Activated CD4-positive, alpha-beta T cell treated with anti-CD3 and anti-CD28 coated beads, Interleukin-2, amount 10 ng/mL, durations not matched to agents 24 days and 14 days (primary cell): Measurements from ENCODE around the gene DYNC2I2. TPM values are rescaled to one million over a fixed set of nuclear protein-coding genes. Genes with fewer than 3 reads are reported as not detected.
"Not testable (repeated sequence)": the region's sequence is repeated elsewhere in the genome, so short reads cannot be mapped to it uniquely, and the experiment has no call there.

Source experiments
- DNase-seq: peaks from one replicate; pipeline ENCODE4 v3.0.0; 2022
- H3K27ac Mint-ChIP-seq: one replicate; pipeline ENCODE4 v1.8.0; 2022; ENCODE audit warnings: mild to moderate bottlenecking, mixed read lengths
- H3K27me3 Mint-ChIP-seq: one replicate; pipeline ENCODE4 v1.8.0; 2022; ENCODE audit warnings: mixed read lengths
- H3K36me3 Mint-ChIP-seq: one replicate; pipeline ENCODE4 v1.8.0; 2022; ENCODE audit warnings: low read depth, mild to moderate bottlenecking, mixed read lengths
- H3K4me1 Mint-ChIP-seq: one replicate; pipeline ENCODE4 v1.8.0; 2021; ENCODE audit warnings: mixed read lengths
- H3K4me3 Mint-ChIP-seq: one replicate; pipeline ENCODE4 v1.8.0; 2022; ENCODE audit warnings: mild to moderate bottlenecking, moderate library complexity, mixed read lengths
- H3K9me3 Mint-ChIP-seq: one replicate; pipeline ENCODE4 v1.8.0; 2021; ENCODE audit warnings: mixed read lengths
- intact Hi-C: fragments of 100-400 bp; cut with micrococcal nuclease; formaldehyde crosslinking; loops from one replicate; pipeline ENCODE4 v1.15.1; 2023
- total RNA-seq: library from RNA; stranded (reverse); gene quantifications from 2 replicates; pipeline ENCODE4 v1.2.3, GENCODE V29; 2022

DYNC2I2 gene
- total RNA-seq, 1 donor from 2014 or later = 47.4 TPM

DNA sequence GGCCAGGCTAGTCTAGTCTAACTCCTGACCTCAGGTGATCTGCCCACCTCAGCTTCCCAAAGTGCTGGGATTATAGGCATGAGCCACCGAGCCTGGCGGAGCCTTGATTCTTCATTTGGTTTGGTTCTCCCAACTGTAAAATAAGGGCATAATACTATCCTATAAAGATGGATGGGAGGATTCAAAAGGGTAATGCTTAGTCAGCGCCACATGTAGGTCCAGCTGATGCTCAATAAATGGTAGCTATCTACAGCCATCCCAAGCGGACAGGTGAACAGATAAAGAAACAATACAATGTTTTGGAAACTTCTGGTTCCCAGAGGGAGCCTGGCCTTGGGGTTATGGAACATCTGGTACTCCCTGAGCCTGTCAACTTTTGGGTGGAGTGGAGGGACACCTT is 18.7 kb upstream of the DYNC2I2 start:
- Mint-ChIP-seq H3K27me3 (no peaks in the 10 kb centered on the region), H3K36me3 (no peaks in the 10 kb centered on the region), H3K9me3 (no peaks in the 10 kb centered on the region), H3K4me3 (no peak overlapping the region), H3K4me1 (no peaks in the 10 kb centered on the region), H3K27ac (no peak overlapping the region)
- no peak for DNase-seq
- intact Hi-C loops = no loop called here

DNA sequence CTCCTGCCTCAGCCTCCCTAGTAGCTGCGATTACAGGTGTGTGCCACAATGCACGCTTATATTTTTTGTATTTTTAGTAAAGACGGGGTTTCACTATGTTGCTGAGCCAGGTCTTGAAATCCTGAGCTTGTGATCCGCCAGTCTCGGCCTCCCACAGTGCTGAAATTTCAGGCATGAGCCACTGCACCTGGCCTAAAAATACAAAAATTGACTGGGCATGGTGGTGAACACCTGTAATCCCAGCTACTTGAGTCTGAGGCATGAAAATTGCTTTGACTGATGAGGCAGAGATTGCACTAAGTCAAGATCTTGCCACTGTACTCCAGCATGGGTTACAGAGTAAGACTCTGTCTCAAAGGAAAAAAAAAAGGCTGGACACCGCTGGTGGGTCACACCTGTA is 13.1 kb upstream of the DYNC2I2 start:
- Mint-ChIP-seq H3K27ac (no peak overlapping the region), H3K9me3 (no peaks in the 10 kb centered on the region), H3K4me3 (no peak overlapping the region), H3K36me3 (no peaks in the 10 kb centered on the region), H3K4me1 (no peaks in the 10 kb centered on the region), H3K27me3 (no peaks in the 10 kb centered on the region)
- DNase-seq = no peak
- intact Hi-C loops = no loop called here

DNA sequence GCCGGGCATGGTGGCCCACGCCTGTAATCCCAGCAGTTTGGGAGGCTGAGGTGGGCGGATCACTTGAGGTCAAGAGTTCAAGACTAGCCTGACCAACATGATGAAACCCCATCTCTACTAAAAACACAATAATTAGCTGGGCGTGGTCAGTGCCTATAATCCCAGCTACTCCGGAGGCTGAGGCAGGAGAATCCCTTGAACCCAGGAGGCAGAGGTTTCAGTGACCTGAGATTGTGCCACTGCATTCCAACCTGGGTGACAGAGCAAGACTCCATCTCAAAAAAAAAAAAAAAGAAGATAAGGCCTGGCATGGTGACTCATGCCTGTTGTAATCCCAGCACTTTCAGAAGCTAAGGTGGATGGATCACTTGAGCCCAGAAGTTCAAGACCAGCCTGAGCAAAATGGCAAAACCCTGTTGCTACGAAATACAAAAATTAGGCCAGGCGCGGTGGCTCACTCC is 9.9 kb upstream of the DYNC2I2 start:
- H3K4me1 Mint-ChIP-seq, H3K27me3 Mint-ChIP-seq, intact Hi-C loops, DNase-seq, H3K36me3 Mint-ChIP-seq, H3K9me3 Mint-ChIP-seq, H3K4me3 Mint-ChIP-seq, H3K27ac Mint-ChIP-seq: not testable (repeated sequence)

- Mint-ChIP-seq H3K36me3 (no peaks in the 10 kb centered on the region), H3K27ac (peak overlapping the region; percentile 100), H3K4me1 (peaks cover 10% of the 10 kb centered on the region), H3K4me3 (no peak overlapping the region), H3K9me3 (no peaks in the 10 kb centered on the region), H3K27me3 (no peaks in the 10 kb centered on the region)
- no peak for DNase-seq
- intact Hi-C loops = loop anchor here (2.0 to 5.0 kb wide), 4 partner anchors 45 to 225 kb away; partner anchors contain the start of genes ENDOG, LRRC8A, PKN3 and ZDHHC12
These were observed 1.1 kb upstream of the DYNC2I2 start for GRCh38 chr9:128657796-128658195.

DNA sequence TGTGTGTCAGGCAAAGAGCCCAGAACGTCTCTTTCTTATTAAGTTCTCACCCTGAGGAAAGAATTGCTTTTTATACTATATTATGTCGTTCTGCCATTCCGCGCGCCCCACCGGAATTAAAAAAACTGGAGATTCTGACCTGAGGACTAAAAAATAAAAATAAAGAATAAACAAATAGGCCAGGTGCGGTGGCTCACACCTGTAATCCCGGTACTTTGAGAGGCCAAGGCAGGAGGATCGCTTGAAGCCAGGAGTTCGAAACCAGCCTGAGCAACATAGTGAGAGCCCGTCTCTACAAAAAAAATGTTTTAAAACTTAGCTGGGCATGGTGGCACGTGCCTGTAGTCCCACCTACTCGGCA is 677 bp upstream of the DYNC2I2 start:
- H3K4me1 Mint-ChIP-seq = peaks cover 10% of the 10 kb centered on the region
- H3K27ac Mint-ChIP-seq = peak overlapping the region; percentile 100
- H3K9me3 Mint-ChIP-seq = no peaks in the 10 kb centered on the region
- intact Hi-C loops = loop anchor here (2.0 to 5.0 kb wide), 4 partner anchors 45 to 225 kb away; partner anchors contain the start of genes ENDOG, LRRC8A, PKN3 and ZDHHC12
- no peaks in the 10 kb centered on the region for H3K36me3 Mint-ChIP-seq
- DNase-seq = no peak
- H3K27me3 Mint-ChIP-seq = no peaks in the 10 kb centered on the region
- H3K4me3 Mint-ChIP-seq = peak overlapping the region; percentile 90

- no peaks in the 10 kb centered on the region for H3K27me3 Mint-ChIP-seq
- peaks cover 10% of the 10 kb centered on the region for H3K4me1 Mint-ChIP-seq
- H3K9me3 Mint-ChIP-seq = no peaks in the 10 kb centered on the region
- peak overlapping the region; percentile 15 for H3K4me3 Mint-ChIP-seq
- peak overlapping the region; percentile 23 for H3K27ac Mint-ChIP-seq
- no peaks in the 10 kb centered on the region for H3K36me3 Mint-ChIP-seq
- intact Hi-C loops = no loop called here
- DNase-seq = no peak
These were observed 2.2 kb downstream of the DYNC2I2 start for GRCh38 chr9:128654481-128654880.

- intact Hi-C loops = no loop called here
- no peak for DNase-seq
- Mint-ChIP-seq H3K4me1 (peaks cover 10% of the 10 kb centered on the region), H3K9me3 (no peaks in the 10 kb centered on the region), H3K4me3 (no peak overlapping the region), H3K27ac (no peak overlapping the region), H3K27me3 (no peaks in the 10 kb centered on the region), H3K36me3 (no peaks in the 10 kb centered on the region)
These were observed 2.7 kb downstream of the DYNC2I2 start for GRCh38 chr9:128653908-128654307.

DNA sequence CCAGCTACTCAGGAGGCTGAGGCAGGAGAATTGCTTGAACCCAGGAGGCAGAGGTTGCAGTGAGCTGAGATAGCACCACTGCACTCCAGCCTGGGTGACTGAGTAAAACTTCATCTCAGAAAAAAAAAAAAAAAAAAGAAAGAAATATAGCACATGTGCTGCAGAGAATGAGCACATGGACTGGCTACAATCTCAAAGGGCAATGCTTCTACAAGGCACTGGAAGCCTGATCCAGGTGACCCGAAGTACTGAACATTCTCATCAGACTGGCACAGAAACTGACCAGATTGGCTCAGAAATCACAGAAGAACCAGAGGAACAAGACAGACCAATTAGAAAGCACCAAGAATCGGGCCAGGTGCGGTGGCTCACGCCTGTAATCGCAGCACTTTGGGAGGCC is 4.8 kb downstream of the DYNC2I2 start:
- H3K9me3 Mint-ChIP-seq = no peaks in the 10 kb centered on the region
- DNase-seq = no peak
- H3K4me1 Mint-ChIP-seq = peaks cover 7% of the 10 kb centered on the region
- no peaks in the 10 kb centered on the region for H3K36me3 Mint-ChIP-seq
- no peaks in the 10 kb centered on the region for H3K27me3 Mint-ChIP-seq
- H3K27ac Mint-ChIP-seq = no peak overlapping the region
- no peak overlapping the region for H3K4me3 Mint-ChIP-seq
- intact Hi-C loops = no loop called here

- H3K36me3 Mint-ChIP-seq, H3K9me3 Mint-ChIP-seq, H3K4me3 Mint-ChIP-seq, H3K27ac Mint-ChIP-seq, H3K4me1 Mint-ChIP-seq, intact Hi-C loops, H3K27me3 Mint-ChIP-seq: not testable (repeated sequence)
- peak; percentile 92 for DNase-seq
These were observed 8.4 kb downstream of the DYNC2I2 start for GRCh38 chr9:128648206-128648605.

DNA sequence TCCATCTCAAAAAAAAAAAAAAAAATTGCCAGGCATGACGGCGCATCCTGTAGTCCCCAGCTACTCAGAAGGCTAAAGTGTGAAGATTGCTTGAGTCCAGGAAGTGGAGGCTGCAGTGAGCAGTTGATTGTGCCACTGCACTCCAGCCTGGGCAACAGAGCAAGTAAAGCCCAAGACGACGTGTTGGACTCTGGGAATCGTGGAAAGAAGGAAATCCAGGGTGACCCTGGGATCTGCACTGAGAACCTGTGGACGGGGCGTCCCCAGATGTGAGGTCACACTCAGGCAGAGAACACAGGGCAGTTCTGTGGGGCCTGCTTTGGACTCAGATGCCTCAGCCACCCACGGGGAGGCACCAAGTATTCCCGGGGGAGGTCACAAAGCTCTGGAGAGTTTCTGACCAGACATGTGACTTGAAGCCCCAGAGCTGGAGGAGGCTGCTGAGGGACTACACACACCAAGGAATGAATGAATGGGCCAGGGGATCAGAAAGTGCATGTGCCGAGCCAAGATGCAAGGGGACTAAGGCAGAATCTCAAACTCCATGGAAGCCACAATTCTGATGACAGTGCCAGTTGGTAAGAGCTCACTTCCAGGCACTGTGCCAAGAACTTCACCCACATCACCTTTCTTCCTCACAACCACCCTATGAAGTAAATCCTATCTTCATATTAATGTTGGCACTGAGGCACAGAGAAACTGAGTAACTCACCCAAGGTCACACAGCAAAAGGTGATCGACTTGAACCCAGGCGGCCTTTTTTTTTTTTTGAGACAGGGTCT is 12.9 kb downstream of the DYNC2I2 start:
- Mint-ChIP-seq H3K4me3 (no peak overlapping the region), H3K9me3 (no peaks in the 10 kb centered on the region), H3K36me3 (peaks cover 5% of the 10 kb centered on the region), H3K4me1 (peaks cover 2% of the 10 kb centered on the region), H3K27ac (peak overlapping the region; percentile 62), H3K27me3 (no peaks in the 10 kb centered on the region)
- intact Hi-C loops = no loop called here
- no peak for DNase-seq

GRCh38 chr9:128642675-128643245 is 13.9 kb downstream of the DYNC2I2 start:
- no peaks in the 10 kb centered on the region for H3K9me3 Mint-ChIP-seq
- H3K27me3 Mint-ChIP-seq = no peaks in the 10 kb centered on the region
- no peak overlapping the region for H3K27ac Mint-ChIP-seq
- intact Hi-C loops = no loop called here
- peaks cover 2% of the 10 kb centered on the region for H3K4me1 Mint-ChIP-seq
- DNase-seq = no peak
- peaks cover 6% of the 10 kb centered on the region for H3K36me3 Mint-ChIP-seq
- H3K4me3 Mint-ChIP-seq = no peak overlapping the region

DNA sequence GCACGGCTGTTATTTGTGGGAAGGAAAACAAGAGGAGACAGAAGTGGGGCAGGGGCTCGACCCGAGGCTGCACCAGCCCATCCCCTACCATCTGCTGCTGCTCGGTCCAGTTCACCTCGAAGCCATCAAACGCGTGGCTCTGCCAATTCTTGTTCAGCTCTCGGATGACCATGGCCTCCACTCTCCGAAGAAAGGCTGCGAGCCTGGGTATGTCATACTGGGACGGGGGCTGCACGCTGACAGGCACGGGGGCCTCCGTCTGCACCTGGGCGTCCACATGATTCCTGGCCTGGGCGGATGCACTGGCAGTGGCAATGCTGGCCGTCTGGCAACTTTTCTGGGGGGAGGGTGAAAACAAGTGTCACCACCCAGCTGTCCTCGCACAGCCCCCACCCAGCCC is 16.0 kb downstream of the DYNC2I2 start:
- peaks cover 6% of the 10 kb centered on the region for H3K36me3 Mint-ChIP-seq
- H3K27ac Mint-ChIP-seq = no peak overlapping the region
- peaks cover 2% of the 10 kb centered on the region for H3K4me1 Mint-ChIP-seq
- no peak for DNase-seq
- H3K9me3 Mint-ChIP-seq = no peaks in the 10 kb centered on the region
- intact Hi-C loops = no loop called here
- H3K27me3 Mint-ChIP-seq = no peaks in the 10 kb centered on the region
- no peak overlapping the region for H3K4me3 Mint-ChIP-seq

DNA sequence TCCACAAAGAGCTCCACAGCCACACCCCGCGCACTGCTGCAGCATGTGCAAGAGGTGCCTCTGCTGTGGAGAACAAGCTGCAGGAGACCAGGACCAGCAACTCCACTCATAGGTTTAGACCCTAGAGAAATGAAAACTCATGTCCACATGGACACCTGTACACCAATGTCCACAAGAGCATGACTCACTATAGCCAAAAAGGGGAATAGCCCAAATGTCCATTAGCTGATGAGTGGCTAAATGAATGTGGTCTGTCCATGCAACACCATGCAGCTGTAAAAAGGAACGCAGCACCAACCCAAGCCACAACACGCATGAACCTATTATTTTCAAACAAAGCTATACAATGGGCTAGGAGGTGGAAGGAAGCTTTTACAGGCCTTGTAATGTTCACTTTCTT is 18.1 kb downstream of the DYNC2I2 start:
- intact Hi-C loops = no loop called here
- Mint-ChIP-seq H3K36me3 (peaks cover 11% of the 10 kb centered on the region), H3K4me3 (no peak overlapping the region), H3K9me3 (no peaks in the 10 kb centered on the region), H3K27me3 (no peaks in the 10 kb centered on the region), H3K4me1 (peaks cover 2% of the 10 kb centered on the region), H3K27ac (no peak overlapping the region)
- DNase-seq = no peak

DNA sequence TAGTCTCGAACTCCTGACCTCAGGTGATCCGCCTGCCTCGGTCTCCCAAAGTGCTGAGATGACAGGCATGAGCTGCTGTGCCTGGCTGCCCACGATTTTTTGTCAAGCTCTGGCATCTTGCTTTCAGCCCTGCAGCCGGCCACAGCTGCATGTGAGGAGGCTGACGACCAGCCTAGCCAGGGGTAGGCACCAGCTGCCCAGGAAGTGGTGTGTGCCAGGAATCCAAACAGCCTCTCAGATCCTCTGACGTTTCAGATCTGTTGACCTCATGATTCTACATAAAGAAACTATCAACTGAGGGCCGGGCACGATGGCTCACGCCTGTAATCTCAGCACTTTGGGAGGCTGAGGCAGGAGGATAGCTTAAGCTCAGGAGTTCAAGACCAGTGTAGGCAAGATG is 19.0 kb downstream of the DYNC2I2 start:
- Mint-ChIP-seq H3K36me3 (peaks cover 17% of the 10 kb centered on the region), H3K4me3 (no peak overlapping the region), H3K4me1 (no peaks in the 10 kb centered on the region), H3K27me3 (no peaks in the 10 kb centered on the region), H3K9me3 (no peaks in the 10 kb centered on the region), H3K27ac (no peak overlapping the region)
- intact Hi-C loops = no loop called here
- DNase-seq = no peak
